HEK293 (cell line): ENCODE measurements around the gene TP53I11.

Source experiments
- CTCF ChIA-PET: fragments of 350-600 bp; formaldehyde crosslinking; extraction: SDS; loops from one replicate; lab custom pipeline; 2021; ENCODE audit warnings: antibody characterized with exemption; lab: Yijun Ruan, JAX
- POLR2A ChIA-PET: fragments of 300-600 bp; formaldehyde crosslinking; extraction: SDS; loops from one replicate; lab custom pipeline; 2020; ENCODE audit warnings: antibody characterized with exemption, inconsistent platforms; lab: Yijun Ruan, JAX
- H3K27ac ChIP-seq: fragments of 200-500 bp; sonication (Bioruptor generic); 2 replicates; pipeline ENCODE4 v1.5.1; 2014; ENCODE audit warnings: low read depth, low read length, control low read depth, inconsistent platforms; ENCODE audit errors: extremely low read depth
- H3K36me3 ChIP-seq, 2 experiments: fragments of 200-500 bp in 1 of 2; sonication (Bioruptor generic) in 1 of 2; 1 replicate in 1 of 2; 2 replicates in 1 of 2; pipeline ENCODE4 v1.5.1; 2014 to 2017; ENCODE audit warnings: inconsistent platforms in 2 of 2, low read length in 2 of 2; ENCODE audit not compliant: control insufficient read depth in 2 of 2, insufficient read depth in 1 of 2
- H3K4me1 ChIP-seq: fragments of 200-500 bp; sonication (Bioruptor generic); 2 replicates; pipeline ENCODE4 v1.5.1; 2014; ENCODE audit warnings: mild to moderate bottlenecking, low read length, inconsistent platforms; ENCODE audit not compliant: control insufficient read depth, insufficient read depth
- H3K4me3 ChIP-seq: 2 replicates; pipeline ENCODE4 v1.5.1; 2011; ENCODE audit warnings: low read depth, mild to moderate bottlenecking, control low read depth, low read length, moderate library complexity
- H3K9me3 ChIP-seq: fragments of 200-500 bp; sonication (Bioruptor generic); 2 replicates; pipeline ENCODE4 v1.5.1; 2014; ENCODE audit warnings: low read depth, low read length, inconsistent platforms; ENCODE audit not compliant: control insufficient read depth, insufficient read depth
- AEBP2 ChIP-seq: fragments of 450-650 bp; formaldehyde crosslinking; IDR thresholded peaks from 2 replicates; pipeline ENCODE4 v1.5.1; 2016; ENCODE audit warnings: missing biosample characterization, missing genetic modification characterization, borderline replicate concordance
- GLIS2 ChIP-seq: fragments of 450-650 bp; formaldehyde crosslinking; IDR thresholded peaks from 2 replicates; pipeline ENCODE4 v1.5.1; 2016; ENCODE audit warnings: missing biosample characterization, missing genetic modification characterization
- MYNN ChIP-seq: fragments of 450-650 bp; formaldehyde crosslinking; IDR thresholded peaks from 2 replicates; pipeline ENCODE4 v1.5.1; 2016; ENCODE audit warnings: missing biosample characterization, missing genetic modification characterization, borderline replicate concordance
- MZF1 ChIP-seq: fragments of 450-650 bp; formaldehyde crosslinking; IDR thresholded peaks from 2 replicates; pipeline ENCODE4 v1.5.1; 2017; ENCODE audit warnings: missing biosample characterization, missing genetic modification characterization, borderline replicate concordance
- SP3 ChIP-seq: fragments of 450-650 bp; formaldehyde crosslinking; IDR thresholded peaks from 2 replicates; pipeline ENCODE4 v1.5.1; 2016; ENCODE audit warnings: missing biosample characterization, missing genetic modification characterization
- ZNF133 ChIP-seq: fragments of 450-650 bp; formaldehyde crosslinking; IDR thresholded peaks from 2 replicates; pipeline ENCODE4 v1.5.1; 2016; ENCODE audit warnings: missing biosample characterization, missing genetic modification characterization
- ZNF140 ChIP-seq: fragments of 450-650 bp; formaldehyde crosslinking; IDR thresholded peaks from 2 replicates; pipeline ENCODE4 v1.5.1; 2016; ENCODE audit warnings: missing biosample characterization, missing genetic modification characterization
- ZNF16 ChIP-seq: fragments of 450-650 bp; formaldehyde crosslinking; IDR thresholded peaks from 2 replicates; pipeline ENCODE4 v1.5.1; 2016; ENCODE audit warnings: low read depth, missing biosample characterization, missing genetic modification characterization
- ZNF324 ChIP-seq: fragments of 450-650 bp; formaldehyde crosslinking; IDR thresholded peaks from 2 replicates; pipeline ENCODE4 v1.5.1; 2016; ENCODE audit warnings: missing biosample characterization, missing genetic modification characterization
- ZNF350 ChIP-seq: fragments of 450-650 bp; formaldehyde crosslinking; IDR thresholded peaks from 2 replicates; pipeline ENCODE4 v1.5.0; 2017; ENCODE audit warnings: missing biosample characterization, mild to moderate bottlenecking, missing genetic modification characterization
- ZNF37A ChIP-seq: fragments of 450-650 bp; IDR thresholded peaks from 2 replicates; pipeline ENCODE4 v1.5.1; 2018; ENCODE audit warnings: missing biosample characterization, missing genetic modification characterization
- ZNF423 ChIP-seq: fragments of 450-650 bp; formaldehyde crosslinking; IDR thresholded peaks from 2 replicates; pipeline ENCODE4 v1.5.1; 2016; ENCODE audit warnings: missing biosample characterization, missing genetic modification characterization
- ZNF664 ChIP-seq: fragments of 450-650 bp; formaldehyde crosslinking; IDR thresholded peaks from 2 replicates; pipeline ENCODE4 v1.5.1; 2016; ENCODE audit warnings: missing biosample characterization, missing genetic modification characterization
- ZNF677 ChIP-seq: fragments of 450-650 bp; IDR thresholded peaks from 2 replicates; pipeline ENCODE4 v1.5.0; 2018; ENCODE audit warnings: missing biosample characterization, mild to moderate bottlenecking, missing genetic modification characterization, moderate library complexity
- ZNF747 ChIP-seq: fragments of 450-650 bp; formaldehyde crosslinking; IDR thresholded peaks from 2 replicates; pipeline ENCODE4 v1.5.1; 2016; ENCODE audit warnings: missing biosample characterization, missing genetic modification characterization
- ZNF768 ChIP-seq: fragments of 450-650 bp; formaldehyde crosslinking; IDR thresholded peaks from 2 replicates; pipeline ENCODE4 v1.5.1; 2018; ENCODE audit warnings: missing biosample characterization, mild to moderate bottlenecking, missing genetic modification characterization
- ZNF777 ChIP-seq: fragments of 450-650 bp; formaldehyde crosslinking; IDR thresholded peaks from 2 replicates; pipeline ENCODE4 v1.5.1; 2017; ENCODE audit warnings: missing biosample characterization, missing genetic modification characterization, borderline replicate concordance
- ZNF791 ChIP-seq: fragments of 450-650 bp; formaldehyde crosslinking; IDR thresholded peaks from 2 replicates; pipeline ENCODE4 v1.5.1; 2016; ENCODE audit warnings: missing biosample characterization, missing genetic modification characterization
- ZSCAN16 ChIP-seq: fragments of 450-650 bp; formaldehyde crosslinking; IDR thresholded peaks from 2 replicates; pipeline ENCODE4 v1.5.1; 2016; ENCODE audit warnings: missing biosample characterization, missing genetic modification characterization
- ZSCAN5A ChIP-seq: fragments of 450-650 bp; formaldehyde crosslinking; IDR thresholded peaks from 2 replicates; pipeline ENCODE4 v1.5.1; 2016; ENCODE audit warnings: missing biosample characterization, missing genetic modification characterization
- ZXDB ChIP-seq: fragments of 450-650 bp; formaldehyde crosslinking; IDR thresholded peaks from 2 replicates; pipeline ENCODE4 v1.5.1; 2016; ENCODE audit warnings: missing biosample characterization, missing genetic modification characterization
- TF ChIP-seq, protein P1 (sequence below): fragments of 450-650 bp; formaldehyde crosslinking; IDR thresholded peaks from 2 replicates; pipeline ENCODE4 v1.5.1; 2016; ENCODE audit warnings: missing biosample characterization, missing genetic modification characterization
- TF ChIP-seq, protein P2 (sequence below): fragments of 450-650 bp; formaldehyde crosslinking; IDR thresholded peaks from 2 replicates; pipeline ENCODE4 v1.5.1; 2016; ENCODE audit warnings: missing biosample characterization, missing genetic modification characterization
- TF ChIP-seq, protein P3 (sequence below): fragments of 450-650 bp; IDR thresholded peaks from 2 replicates; pipeline ENCODE4 v1.5.1; 2018; ENCODE audit warnings: missing biosample characterization, missing genetic modification characterization

TP53I11 gene

DNA sequence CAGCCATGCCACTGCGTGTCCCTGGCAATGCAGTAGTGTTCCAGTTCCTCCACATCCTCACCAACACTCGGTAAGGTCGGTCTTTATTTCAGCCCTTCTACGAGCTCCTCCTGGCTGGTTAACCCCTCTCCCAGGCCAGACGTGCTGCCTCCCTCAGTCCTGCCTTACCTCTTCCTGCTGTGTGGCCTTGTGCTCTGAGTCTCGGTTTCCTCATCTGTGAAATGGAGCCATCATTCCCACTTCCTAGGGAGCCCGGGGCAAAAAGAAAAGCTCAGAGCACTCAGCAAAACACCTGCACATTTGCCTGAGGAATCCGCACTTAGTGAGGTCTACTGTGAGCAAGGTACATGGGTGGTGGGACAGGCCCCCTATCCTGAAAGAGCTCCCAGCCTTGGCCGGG lies 9.8 kb downstream of the TP53I11 start:
- no peak for TF ChIP-seq ZNF16 (tag by site-specific recombination)
- TF ChIP-seq GLIS2 = no peak
- no peak for TF ChIP-seq ZNF324 (tag by site-specific recombination)
- TF ChIP-seq ZXDB (tag by site-specific recombination) = no peak
- no peak for TF ChIP-seq MYNN (tag by site-specific recombination)
- no peak for TF ChIP-seq ZNF677 (tag by site-specific recombination)
- no peak for TF ChIP-seq AEBP2 (tag by site-specific recombination)
- TF ChIP-seq, protein P1, sequence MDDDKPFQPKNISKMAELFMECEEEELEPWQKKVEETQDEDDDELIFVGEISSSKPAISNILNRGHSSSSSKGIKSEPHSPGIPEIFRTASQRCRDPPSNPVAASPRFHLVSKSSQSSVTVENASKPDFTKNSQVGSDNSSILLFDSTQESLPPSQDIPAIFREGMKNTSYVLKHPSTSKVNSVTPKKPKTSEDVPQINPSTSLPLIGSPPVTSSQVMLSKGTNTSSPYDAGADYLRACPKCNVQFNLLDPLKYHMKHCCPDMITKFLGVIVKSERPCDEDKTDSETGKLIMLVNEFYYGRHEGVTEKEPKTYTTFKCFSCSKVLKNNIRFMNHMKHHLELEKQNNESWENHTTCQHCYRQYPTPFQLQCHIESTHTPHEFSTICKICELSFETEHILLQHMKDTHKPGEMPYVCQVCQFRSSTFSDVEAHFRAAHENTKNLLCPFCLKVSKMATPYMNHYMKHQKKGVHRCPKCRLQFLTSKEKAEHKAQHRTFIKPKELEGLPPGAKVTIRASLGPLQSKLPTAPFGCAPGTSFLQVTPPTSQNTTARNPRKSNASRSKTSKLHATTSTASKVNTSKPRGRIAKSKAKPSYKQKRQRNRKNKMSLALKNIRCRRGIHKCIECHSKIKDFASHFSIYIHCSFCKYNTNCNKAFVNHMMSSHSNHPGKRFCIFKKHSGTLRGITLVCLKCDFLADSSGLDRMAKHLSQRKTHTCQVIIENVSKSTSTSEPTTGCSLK (tag by site-specific recombination) = no peak
- TF ChIP-seq ZNF768 = no peak
- TF ChIP-seq, protein P2, sequence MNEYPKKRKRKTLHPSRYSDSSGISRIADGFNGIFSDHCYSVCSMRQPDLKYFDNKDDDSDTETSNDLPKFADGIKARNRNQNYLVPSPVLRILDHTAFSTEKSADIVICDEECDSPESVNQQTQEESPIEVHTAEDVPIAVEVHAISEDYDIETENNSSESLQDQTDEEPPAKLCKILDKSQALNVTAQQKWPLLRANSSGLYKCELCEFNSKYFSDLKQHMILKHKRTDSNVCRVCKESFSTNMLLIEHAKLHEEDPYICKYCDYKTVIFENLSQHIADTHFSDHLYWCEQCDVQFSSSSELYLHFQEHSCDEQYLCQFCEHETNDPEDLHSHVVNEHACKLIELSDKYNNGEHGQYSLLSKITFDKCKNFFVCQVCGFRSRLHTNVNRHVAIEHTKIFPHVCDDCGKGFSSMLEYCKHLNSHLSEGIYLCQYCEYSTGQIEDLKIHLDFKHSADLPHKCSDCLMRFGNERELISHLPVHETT (tag by site-specific recombination) = no peak
- TF ChIP-seq, all 188 proteins: peak for 0
- no peak overlapping the region for H3K27ac ChIP-seq
- H3K9me3 ChIP-seq = no peaks in the 10 kb centered on the region
- no peaks in the 10 kb centered on the region for H3K4me1 ChIP-seq
- POLR2A ChIA-PET = no interaction called here
- H3K4me3 ChIP-seq = no peak overlapping the region
- peaks cover 0 to 8% of the 10 kb centered on the region in 2 experiments; a peak in 1 of 3 replicates for H3K36me3 ChIP-seq
- CTCF ChIA-PET = interaction anchor here (0.5 to 18.1 kb wide), 7 partner anchors 9 to 327 kb away, joined by 3 to 847 read pairs (median 6); no protein-coding TSS in a partner anchor

DNA sequence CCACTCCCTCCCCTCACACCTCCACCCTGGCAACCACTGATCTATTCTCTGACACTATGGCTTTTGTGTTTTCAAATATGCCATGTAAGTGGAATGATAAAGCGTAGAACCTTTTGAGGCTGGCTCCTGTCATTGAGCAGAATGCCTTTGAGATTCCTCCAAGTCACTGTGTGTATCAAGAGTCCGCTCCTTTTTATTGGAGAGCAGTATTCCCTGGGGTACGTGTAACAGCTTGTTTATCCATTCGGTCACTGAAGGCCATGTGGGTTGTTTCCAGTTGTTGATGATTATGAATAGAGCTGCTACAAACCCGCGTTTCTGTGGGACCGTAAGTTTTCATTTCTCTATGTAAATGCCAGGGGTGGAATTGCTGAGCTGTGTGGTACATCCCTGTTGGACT lies 10.3 kb downstream of the TP53I11 start:
- Histone ChIP-seq H3K9me3 (no peaks in the 10 kb centered on the region), H3K4me1 (no peaks in the 10 kb centered on the region), H3K36me3 (peaks cover 0 to 6% of the 10 kb centered on the region in 2 experiments; a peak in 1 of 3 replicates), H3K4me3 (no peak overlapping the region), H3K27ac (no peak overlapping the region)
- no peak for TF ChIP-seq MZF1 (tag by site-specific recombination)
- no peak for TF ChIP-seq ZNF777
- no peak for TF ChIP-seq ZNF133
- TF ChIP-seq ZSCAN16 (tag by site-specific recombination) = no peak
- no peak for TF ChIP-seq ZNF423
- TF ChIP-seq ZNF140 (tag by site-specific recombination) = no peak
- no peak for TF ChIP-seq ZNF791 (tag by site-specific recombination)
- no peak for TF ChIP-seq ZSCAN5A (tag by site-specific recombination)
- TF ChIP-seq, protein P3, sequence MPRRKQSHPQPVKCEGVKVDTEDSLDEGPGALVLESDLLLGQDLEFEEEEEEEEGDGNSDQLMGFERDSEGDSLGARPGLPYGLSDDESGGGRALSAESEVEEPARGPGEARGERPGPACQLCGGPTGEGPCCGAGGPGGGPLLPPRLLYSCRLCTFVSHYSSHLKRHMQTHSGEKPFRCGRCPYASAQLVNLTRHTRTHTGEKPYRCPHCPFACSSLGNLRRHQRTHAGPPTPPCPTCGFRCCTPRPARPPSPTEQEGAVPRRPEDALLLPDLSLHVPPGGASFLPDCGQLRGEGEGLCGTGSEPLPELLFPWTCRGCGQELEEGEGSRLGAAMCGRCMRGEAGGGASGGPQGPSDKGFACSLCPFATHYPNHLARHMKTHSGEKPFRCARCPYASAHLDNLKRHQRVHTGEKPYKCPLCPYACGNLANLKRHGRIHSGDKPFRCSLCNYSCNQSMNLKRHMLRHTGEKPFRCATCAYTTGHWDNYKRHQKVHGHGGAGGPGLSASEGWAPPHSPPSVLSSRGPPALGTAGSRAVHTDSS (tag by site-specific recombination) = no peak
- no peak for TF ChIP-seq SP3 (tag by site-specific recombination)
- no peak for TF ChIP-seq ZNF747 (tag by site-specific recombination)
- no peak for TF ChIP-seq ZNF350
- no peak for TF ChIP-seq ZNF664 (tag by site-specific recombination)
- TF ChIP-seq ZNF37A = no peak
- ChIA-PET POLR2A (no interaction called here), CTCF (interaction anchor here (0.5 to 18.1 kb wide), 7 partner anchors 8 to 327 kb away, joined by 3 to 847 read pairs (median 6); no protein-coding TSS in a partner anchor)
